A549 treated with AZD9567 at 1 μM for 4 hours (cell line): ENCODE measurements around the gene NEFH. TPM values are rescaled to one million over a fixed set of nuclear protein-coding genes. Genes with fewer than 3 reads are reported as not detected.

Source experiments
- total RNA-seq: library from RNA; stranded (reverse); fragments of 200-300 nt; extraction: Qiagen RNA extraction; gene quantifications from 5 replicates; pipeline ENCODE4 v1.2.3, GENCODE V29; 2022; ENCODE audit not compliant: insufficient read depth

Gene NEFH
- 0.09 to 0.12 TPM (median 0.10 TPM) in 4 of 5 replicates, not detected in the other for total RNA-seq

GRCh38 chr22:29479417-29480261, at the start of gene NEFH:
Gene NEFH, plus strand, starts transcription at chr22:29480218. Its CDS starts 45 bp downstream, at chr22:29480263.

GRCh38 chr22:29438283-29438682, 41.7 kb upstream of the NEFH start, which contains the start of gene RFPL1:
Gene RFPL1, plus strand, starts transcription at chr22:29438583.

Other genes starting within 250 kb of the NEFH start
- gene RHBDD3, start 212.2 kb upstream of the NEFH start, total RNA-seq, result 16.2 to 27.3 TPM (median 26.5 TPM) in 5 replicates
- gene EWSR1, start 211.9 kb upstream of the NEFH start, total RNA-seq, result 206 to 240 TPM (median 219 TPM) in 5 replicates
- 22.6 to 37.8 TPM (median 32.6 TPM) in 5 replicates for gene GAS2L1, start 173.6 kb upstream of the NEFH start, total RNA-seq
- 0.37 to 0.67 TPM (median 0.51 TPM) in 4 of 5 replicates, not detected in the other for gene RASL10A, start 164.5 kb upstream of the NEFH start, total RNA-seq
- 25.1 to 32.8 TPM (median 27.3 TPM) in 5 replicates for gene AP1B1, start 91.6 kb upstream of the NEFH start, total RNA-seq
- not detected in 5 replicates for gene RFPL1, start 41.6 kb upstream of the NEFH start, total RNA-seq
- 28.5 to 40.0 TPM (median 30.4 TPM) in 5 replicates for gene THOC5, start 73.5 kb downstream of the NEFH start, total RNA-seq
- 58.4 to 63.5 TPM (median 63.3 TPM) in 5 replicates for gene NIPSNAP1, start 100.9 kb downstream of the NEFH start, total RNA-seq
- gene NF2, start 123.4 kb downstream of the NEFH start, total RNA-seq, result 10.2 to 14.5 TPM (median 11.8 TPM) in 5 replicates
- 0.13 to 0.22 TPM (median 0.20 TPM) in 4 of 5 replicates, not detected in the other for gene CABP7, start 239.8 kb downstream of the NEFH start, total RNA-seq